ENCODE results near the gene RAB4B.
A peak's percentile ranks its signal among the peaks of the same experiment; 100 is the strongest.
"Not testable (repeated sequence)": the region's sequence is repeated elsewhere in the genome, so short reads cannot be mapped to it uniquely, and the experiment has no call there.

Gene RAB4B

DNA sequence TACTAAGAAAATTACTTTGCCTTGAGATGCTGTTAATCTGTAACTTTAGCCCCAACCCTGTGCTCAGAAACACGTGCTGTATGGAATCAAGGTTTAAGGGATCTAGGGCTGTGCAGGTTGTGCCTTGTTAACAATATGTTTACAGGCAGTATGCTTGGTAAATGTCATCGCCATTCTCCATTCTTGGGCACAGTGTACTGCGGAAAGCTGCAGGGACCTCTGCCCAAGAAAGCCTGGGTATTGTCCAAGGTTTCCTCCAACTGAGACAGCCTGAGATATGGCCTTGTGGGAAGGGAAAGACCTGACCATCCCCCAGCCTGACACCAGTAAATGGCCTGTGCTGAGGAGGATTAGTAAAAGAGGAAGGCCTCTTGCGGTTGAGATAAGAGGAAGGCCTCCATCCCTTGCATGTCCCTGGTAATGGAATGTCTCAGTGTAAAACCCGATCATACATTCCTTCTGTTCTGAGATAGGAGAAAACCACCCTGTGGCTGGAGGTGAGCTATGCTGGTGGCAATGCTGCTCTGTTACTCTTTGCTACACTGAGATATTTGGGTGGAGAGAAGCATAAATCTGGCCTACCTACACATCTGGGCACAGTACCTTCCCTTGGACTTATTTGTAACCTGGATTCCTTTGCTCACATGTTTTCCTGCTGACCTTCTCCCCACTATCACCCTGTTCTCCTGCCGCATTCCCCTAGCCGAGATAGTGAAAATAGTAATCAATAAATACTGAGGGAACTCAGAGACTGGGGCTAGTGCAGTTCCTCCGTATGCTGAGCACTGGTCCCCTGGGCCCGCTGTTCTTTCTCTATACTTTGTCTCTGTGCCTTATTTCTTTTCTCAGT is 44.9 kb downstream of the RAB4B start:
- peak; percentile 66 to 67 (median 66) for DNase-seq

DNA sequence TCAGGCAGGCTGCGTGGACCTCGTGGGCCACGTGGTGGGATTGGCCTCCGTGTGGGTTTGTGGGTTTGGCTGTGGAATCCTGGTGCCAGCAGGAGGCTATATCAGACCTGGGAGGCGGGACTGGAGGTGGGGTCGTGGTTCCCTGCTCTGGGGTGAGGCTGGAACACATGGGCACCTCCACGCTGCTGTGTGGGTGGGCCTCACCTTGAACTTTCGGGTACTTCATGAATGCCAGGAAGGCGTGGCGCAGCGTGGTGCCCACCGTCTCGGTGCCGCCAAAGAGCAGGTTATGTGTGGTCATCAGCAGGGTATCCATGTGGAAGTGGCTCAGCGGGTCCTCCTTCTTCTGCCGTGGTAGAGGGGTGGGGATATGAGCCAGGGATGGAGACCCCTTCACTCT is 46.9 kb downstream of the RAB4B start:
- not testable (repeated sequence) for DNase-seq

DNA sequence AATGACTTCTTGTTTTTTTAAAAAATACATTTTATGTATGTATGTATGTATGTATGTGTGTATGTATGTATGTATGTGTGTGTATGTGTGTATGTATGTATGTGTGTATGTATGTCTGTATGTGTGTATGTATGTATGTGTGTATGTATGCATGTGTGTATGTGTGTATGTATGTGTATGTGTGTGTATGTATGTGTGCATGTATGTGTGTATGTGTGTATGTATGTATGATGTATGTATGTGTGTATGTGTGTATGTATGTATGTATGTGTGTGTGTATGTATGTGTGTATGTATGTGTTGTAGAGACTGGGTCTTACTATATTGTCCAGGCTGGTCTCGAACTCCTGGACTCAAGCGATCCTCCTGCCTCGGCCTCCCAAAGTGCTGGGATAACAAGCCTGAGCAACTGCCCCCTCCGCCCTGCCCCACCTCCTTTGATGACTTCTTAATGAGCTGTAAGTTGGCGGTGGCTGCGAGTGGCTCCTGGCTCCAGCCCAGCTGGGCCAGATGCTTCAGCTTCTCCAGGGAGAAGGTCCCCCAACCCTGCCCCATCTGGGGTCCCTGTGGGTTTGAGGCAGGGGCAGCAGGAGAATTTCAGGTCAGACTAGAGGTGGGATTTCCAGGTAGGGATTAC is 47.5 kb downstream of the RAB4B start:
- DNase-seq, result not testable (repeated sequence)

DNA sequence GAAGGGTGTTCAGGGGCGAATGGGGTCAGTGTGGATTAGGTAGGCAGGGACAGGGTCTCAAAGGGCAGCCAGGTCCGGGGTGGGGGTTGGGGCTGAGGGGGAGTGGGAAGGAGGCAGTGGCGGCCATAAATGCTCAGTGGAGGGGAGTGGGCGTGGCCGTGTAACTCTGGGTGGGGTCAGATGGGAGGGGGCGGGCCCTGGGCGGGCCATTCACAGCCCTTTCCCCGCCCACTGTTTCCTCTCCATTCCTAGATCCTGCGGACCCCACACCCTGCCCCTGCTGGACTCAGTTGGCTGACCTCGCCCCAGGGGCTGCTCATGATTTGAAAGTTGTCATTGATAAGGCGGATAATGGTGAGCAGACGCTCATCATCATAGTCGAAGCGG is 48.3 kb downstream of the RAB4B start:
- DNase-seq, result not testable (repeated sequence)

DNA sequence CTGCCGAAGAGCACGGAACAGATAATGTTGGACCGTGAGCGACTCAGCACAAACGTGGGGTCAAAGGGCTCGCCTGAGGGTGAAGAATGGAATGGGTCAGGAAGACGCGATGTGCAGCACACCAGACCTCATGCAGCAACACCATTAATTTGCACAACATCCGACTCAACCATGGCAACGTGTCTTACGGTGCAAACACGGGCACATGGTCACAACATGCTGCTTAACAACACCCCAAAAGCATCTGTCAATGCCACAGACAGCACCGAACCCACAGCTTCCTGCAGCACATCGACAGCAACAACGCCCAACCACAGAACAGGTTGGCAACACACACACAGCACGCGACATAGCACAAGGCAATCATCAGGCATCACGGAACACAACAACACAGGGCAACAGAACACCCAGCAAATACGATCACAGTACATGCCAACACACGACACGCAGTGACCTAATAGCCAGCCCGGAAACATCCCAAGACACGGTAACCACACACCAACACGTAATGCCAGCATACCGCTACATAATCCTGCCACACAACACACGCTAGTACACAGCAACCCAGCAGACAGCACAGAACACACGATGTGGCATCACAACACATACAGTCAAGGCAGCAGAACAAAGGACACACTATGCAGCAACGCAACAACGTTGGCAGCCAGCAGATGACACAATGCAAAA is 48.8 kb downstream of the RAB4B start:
- DNase-seq, result not testable (repeated sequence)

DNA sequence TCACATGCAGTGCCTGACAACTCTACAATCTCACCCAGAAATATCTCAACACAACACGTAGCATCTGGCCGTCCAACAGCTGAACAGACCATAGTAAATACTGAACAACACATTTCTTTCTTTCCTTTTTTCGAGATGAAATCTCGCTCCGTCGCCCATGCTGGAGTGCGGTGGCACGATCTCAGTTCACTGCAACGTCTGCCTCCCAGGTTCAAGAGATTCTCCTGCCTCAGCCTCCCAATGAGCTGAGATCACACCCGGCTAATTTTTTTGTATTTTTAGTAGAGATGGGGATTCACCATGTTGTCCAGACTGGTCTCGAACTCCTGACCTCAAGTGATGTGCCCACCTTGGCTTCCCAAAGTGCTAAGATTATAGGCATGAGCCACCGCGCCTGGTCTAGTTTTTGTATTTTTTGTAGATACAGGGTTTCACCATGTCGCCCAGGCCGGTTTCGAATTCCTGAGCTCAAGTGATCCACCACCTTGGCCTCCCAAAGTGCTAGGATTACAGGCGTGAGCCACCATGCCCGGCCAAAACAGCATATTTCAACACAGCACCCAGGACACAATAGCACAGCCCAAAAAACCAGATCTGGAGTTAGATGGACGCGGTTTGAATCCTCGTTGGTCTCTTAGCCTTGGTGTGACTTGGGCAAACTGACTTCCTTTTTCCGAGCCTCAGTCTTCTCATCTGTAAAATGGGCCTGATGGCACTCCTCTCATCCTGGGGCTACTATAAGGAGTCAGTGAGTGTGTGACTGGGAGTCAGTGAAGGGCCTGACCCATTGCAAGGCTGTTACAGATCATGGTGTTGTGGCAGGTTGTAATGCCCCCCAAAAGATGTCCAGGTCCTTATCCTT is 49.6 kb downstream of the RAB4B start:
- DNase-seq, result no peak

DNA sequence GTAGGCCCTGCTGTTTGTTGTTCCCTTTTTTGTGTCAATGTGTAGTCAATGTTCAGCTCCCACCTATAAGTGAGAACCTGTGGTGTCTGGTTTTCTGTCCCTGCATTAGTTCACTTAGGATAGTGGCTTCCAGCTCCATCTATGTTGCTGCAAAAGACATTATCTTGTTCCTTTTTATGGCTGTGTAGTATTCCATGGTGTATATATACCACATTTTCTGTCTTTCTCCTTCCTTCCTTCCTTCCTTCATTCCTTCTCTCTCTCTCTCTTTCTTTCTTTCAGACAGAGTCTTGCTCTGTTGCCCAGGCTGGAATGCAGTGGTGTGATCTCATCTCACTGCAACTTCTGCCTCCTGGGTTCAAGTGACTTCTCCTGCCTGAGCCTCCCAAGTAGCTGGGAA is 51.2 kb downstream of the RAB4B start:
- no peak for DNase-seq

DNA sequence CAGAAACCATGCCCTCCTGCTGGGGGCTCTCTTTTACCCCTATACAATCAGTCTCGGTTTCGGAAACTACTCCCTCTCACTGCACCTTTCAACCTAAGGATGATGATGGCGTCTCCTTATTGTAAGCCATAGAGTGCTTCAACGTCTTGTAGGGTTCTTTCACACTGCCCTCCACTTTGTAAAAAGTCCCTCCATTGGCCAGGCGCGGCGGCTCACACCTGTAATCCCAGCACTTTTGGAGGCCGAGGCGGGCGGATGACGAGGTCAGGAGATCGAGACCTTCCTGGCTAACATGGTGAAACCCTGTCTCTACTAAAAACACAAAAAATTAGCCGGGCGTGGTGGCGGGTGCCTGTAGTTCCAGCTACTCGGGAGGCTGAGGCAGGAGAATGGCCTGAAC is 52.7 kb downstream of the RAB4B start:
- DNase-seq, result not testable (repeated sequence)

DNA sequence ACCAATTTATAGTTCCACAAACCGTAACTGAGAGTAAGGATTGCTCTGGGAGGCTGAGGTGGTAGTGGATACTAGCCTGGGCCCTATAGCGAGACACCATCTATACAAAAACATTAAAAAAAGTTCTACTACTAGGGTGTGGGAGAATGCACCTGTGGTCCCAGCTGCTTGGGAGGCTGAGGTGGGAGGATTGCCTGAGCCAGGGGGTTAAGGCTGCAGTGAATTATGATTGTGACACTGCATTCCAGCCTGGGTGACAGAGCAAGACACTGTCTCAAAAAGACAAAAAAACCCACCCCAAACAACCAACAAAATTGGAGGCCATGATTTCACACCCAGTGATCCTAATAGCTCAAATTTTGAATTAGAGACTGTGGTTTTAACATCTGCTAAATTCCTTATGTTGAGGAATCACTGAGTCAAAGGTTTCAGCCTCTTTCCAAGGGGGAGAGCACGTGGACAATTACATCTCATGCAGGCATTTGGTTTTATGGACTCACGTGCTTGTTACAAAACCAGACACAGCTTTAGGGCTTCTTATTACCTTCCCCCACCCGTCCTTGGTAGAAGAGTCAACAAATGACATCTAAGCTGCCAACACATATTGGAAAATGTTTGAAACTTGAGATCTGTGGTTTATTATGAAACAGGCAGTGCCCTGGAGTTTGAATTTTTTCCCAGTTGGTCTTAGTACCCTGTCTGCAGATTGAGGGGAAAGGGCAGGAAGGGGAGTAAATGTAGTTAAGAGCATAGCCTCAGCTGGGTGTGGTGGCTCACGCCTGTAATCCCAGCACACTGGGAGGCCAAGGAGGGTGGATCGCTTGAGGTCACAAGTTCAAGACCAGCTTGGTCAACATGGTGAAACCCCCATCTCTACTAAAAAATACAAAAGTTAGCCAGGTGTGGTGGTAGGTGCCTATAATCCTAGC is 53.7 kb downstream of the RAB4B start:
- DNase-seq, result peak; percentile 40 to 59 (median 57)

DNA sequence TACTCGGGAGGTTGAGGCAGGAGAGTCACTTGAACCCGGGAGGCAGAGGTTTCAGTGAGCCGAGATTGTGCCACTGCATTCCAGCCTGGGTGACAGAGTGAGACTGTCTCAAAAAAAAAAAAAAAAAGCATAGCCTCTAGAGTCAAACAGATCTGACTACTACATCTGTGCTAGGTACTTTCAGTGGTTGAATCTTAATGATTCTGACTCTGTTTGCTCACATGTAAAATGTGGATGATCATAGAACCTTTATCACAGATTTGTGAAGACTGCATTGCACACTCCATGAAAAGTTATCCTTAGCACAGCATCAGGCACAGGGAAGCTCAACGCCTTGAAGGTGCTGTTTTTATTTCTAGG is 54.4 kb downstream of the RAB4B start:
- not testable (repeated sequence) for DNase-seq

DNA sequence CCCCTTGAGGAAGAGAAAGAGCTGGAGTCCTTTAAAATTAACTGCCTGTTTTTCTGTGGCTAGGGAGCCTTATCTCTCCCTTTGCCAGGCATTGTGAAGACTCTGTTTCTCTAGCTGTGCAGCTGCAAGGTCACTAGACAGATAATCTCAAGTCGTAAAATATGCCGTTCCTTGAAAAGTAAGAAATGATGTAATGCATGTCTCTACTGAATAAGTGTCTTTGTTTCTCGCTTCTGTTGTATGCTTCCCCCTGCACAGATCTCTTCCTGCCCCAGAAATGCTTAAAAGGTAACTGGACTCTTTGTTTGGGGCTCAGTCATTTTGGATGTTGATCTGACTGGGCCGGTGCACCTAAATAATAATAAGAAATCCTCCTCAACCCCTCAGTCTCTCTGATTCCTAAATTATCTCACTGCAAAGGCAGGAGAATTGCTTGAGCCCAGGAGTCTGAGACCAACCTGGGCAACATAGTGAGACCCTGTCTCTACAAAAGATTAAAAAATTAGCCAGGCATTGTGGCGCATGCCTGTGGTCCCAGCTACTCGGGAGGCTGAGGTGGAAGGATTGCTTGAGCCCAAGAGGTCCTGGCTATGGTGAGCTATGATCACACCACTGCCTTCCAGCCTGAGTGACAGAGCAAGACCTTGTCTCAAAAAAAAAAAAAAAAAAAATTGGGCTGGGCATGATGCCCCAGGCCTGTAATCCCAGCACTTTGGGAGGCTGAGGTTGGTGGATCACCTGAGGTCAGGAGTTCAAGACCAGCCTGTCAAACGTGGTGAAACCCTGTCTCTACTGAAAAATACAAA is 55.9 kb downstream of the RAB4B start:
- not testable (repeated sequence) for DNase-seq

DNA sequence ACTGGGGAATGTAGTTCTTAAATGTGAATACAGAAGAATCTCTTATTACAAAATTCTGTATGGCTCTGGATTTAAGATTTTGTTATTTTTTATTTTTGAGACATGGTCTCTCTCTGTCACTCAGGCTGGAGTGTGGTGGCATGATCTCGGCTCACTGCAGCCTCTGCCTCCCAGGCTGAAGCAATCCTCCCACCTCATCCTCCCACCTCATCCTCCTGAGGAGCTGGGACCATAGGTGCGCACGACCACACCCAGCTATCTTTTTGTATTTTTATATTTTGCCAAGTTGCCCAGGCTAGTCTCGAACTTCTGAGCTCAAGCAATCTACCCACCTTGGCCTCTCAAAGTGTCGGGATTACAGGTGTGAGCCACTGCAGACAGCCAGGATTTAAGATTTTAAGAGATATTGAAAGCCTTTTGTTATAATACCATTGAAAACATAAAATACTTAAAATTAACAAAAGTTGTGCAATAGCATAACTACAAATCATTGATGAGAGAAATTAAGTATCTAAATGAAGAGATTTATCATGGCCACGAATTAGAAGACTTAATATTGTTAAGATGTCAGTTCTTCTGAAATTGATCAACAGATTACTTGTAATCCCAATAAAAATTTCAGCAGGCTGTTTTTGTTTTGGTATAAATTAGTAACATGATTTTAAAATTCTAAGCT is 58.8 kb downstream of the RAB4B start:
- DNase-seq, result no peak

DNA sequence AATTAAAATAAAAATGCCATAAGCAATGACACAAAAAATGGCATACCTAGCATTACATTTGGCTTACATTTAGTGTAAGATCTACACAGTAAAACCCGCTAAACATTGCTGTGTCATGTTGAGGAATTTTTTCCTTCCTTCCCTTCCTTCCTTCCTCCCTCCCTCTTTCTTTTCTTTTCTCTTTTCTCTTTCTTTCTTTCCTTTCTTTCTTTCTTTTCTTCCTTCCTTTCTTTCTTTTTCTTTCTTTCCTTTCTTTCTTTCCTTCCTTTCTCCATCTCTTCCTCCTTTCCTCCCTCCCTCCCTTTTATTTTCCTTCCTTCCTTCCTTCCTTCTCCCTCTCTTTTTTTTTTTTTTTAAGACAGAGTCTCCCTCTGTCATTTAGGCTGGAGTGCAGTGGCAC is 60.4 kb downstream of the RAB4B start:
- DNase-seq, result not testable (repeated sequence)

DNA sequence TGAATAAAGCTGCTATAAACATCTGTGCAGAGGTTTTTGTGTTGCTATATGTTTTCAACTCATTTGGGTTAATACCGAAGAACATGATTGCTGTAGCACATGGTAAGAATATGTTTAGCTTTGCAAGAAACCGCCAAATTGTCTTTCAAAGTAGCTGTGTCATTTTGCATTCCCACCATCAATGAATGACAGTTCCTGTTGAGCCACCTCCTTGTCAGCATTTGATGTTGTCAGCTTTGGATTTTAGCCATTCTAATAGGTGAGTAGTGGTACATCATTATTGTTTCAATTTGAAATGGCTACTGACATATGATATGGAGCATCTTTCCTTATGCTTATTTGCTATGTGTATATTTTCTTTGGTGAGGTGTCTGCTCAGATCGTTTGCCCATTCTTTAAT is 64.0 kb downstream of the RAB4B start:
- DNase-seq, result not testable (repeated sequence)

DNA sequence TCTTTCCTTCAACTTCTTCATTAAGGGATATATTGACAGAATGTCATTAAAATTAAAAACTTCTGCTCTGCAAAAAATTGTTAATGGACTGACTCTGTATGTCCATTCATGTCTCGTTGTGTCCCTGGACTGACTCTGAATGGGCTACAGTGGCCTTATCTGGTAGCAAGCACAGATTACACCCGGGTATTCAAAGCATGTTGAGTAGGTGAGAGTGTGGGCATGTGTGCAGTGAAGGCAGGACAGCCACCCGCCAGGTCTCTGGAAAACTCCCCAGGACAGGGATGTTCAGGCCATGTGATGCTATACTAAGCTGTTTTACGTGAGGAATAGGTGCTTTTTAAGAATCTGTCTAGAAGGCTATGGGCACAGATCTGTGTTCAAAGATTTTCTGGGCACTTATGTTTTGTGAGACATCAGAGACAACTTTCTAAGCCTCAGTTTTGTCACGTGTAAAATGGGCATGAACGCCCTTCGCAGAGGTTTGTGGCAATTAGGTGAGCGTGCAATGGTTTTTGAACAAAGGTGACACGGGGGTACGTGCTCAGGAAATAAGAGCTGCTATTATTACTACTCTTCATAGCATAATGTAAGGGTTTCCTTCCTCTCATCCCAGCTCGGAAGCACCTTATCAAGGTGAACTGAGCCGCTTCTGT is 65.1 kb downstream of the RAB4B start:
- not testable (repeated sequence) for DNase-seq

DNA sequence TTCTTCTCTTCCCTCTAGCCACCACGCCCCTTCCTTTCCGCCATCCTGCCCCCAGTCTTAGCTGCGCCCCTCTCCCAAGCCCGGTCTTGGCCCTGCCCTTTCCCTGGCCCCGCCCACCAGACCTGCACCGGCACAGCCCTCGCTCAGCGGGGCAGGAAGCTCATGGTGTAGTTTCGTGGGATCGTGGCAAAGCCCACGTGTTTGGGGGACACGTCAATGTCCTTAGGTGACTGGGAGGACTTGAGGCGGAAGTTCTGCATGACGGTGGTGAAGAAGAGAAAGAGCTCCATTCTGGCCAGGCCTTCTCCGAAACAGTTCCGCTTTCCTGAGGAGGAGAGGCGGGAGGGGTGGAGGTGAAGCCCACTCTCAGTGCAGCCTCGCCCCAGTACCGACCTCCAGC is 65.6 kb downstream of the RAB4B start:
- peak in 2 of 3 donors; percentile 34 to 44 for DNase-seq

Measured in suppressor macrophage treated with lipopolysaccharide for 1 hour (primary cell).